DOHH2 (cell line): ENCODE measurements around the gene GRIK2.

ENCODE experiments used
- H3F3A ChIP-seq: fragments of 200-600 bp; sonication (generic), shearing (Covaris generic); 2 replicates; pipeline ENCODE4 v1.6.0; 2016; ENCODE audit warnings: antibody characterized with exemption, mild to moderate bottlenecking; ENCODE audit not compliant: control insufficient read depth, insufficient read depth
- H3K27ac ChIP-seq: fragments of 200-600 bp; sonication (generic); 2 replicates; pipeline ENCODE4 v1.5.1; 2014; ENCODE audit warnings: low read depth, mild to moderate bottlenecking, low read length, moderate library complexity
- H3K27me3 ChIP-seq: fragments of 200-600 bp; sonication (generic); 2 replicates; pipeline ENCODE4 v1.6.1; 2014; ENCODE audit warnings: mild to moderate bottlenecking, low read length, mixed read lengths; ENCODE audit not compliant: control insufficient read depth
- H3K36me3 ChIP-seq: fragments of 200-600 bp; sonication (generic); 2 replicates; pipeline ENCODE4 v1.6.1; 2014; ENCODE audit warnings: mild to moderate bottlenecking, low read length, moderate library complexity, mixed read lengths; ENCODE audit not compliant: control insufficient read depth
- H3K4me1 ChIP-seq: fragments of 200-600 bp; sonication (generic); 2 replicates; pipeline ENCODE4 v1.6.1; 2014; ENCODE audit warnings: mild to moderate bottlenecking, low read length, mixed read lengths; ENCODE audit not compliant: control insufficient read depth
- H3K4me2 ChIP-seq: fragments of 200-600 bp; sonication (generic); 2 replicates; pipeline ENCODE4 v1.6.0; 2014; ENCODE audit warnings: mild to moderate bottlenecking, low read length, moderate library complexity
- H3K4me3 ChIP-seq: fragments of 200-600 bp; sonication (generic); 2 replicates; pipeline ENCODE4 v1.5.1; 2014; ENCODE audit warnings: mild to moderate bottlenecking, low read length, mixed read lengths
- H3K79me2 ChIP-seq: fragments of 200-600 bp; sonication (generic); 2 replicates; pipeline ENCODE4 v1.6.1; 2014; ENCODE audit warnings: mild to moderate bottlenecking, low read length, mixed read lengths; ENCODE audit not compliant: control insufficient read depth
- H3K9me2 ChIP-seq: fragments of 200-600 bp; sonication (generic); replicated peaks from 2 replicates; pipeline ENCODE4 v1.6.1; 2014; ENCODE audit warnings: mild to moderate bottlenecking, low read length, mixed read lengths; ENCODE audit not compliant: control insufficient read depth
- H3K9me3 ChIP-seq: fragments of 200-600 bp; sonication (generic); 2 replicates; pipeline ENCODE4 v1.6.1; 2014; ENCODE audit warnings: antibody characterized with exemption, low read length, mixed read lengths; ENCODE audit not compliant: control insufficient read depth, insufficient read depth
- H4K20me1 ChIP-seq: fragments of 200-600 bp; sonication (generic); 2 replicates; pipeline ENCODE4 v1.6.0; 2014; ENCODE audit warnings: low read depth, mild to moderate bottlenecking, antibody characterized with exemption, low read length, moderate library complexity; ENCODE audit not compliant: control insufficient read depth, insufficient read depth
- EZH2phosphoT487 ChIP-seq: fragments of 200-600 bp; sonication (generic); IDR thresholded peaks from 2 replicates; pipeline ENCODE4 v1.6.1; 2017; ENCODE audit warnings: borderline replicate concordance, mild to moderate bottlenecking, antibody characterized with exemption, low read length, moderate library complexity, mixed read lengths
- TF ChIP-seq, protein P1 (sequence below): fragments of 200-600 bp; sonication (generic); IDR thresholded peaks from one replicate; pipeline ENCODE4 v1.5.1; 2014; ENCODE audit warnings: antibody characterized with exemption, mild to moderate bottlenecking, low read depth, low read length; ENCODE audit not compliant: poor library complexity, severe bottlenecking

Gene GRIK2

DNA sequence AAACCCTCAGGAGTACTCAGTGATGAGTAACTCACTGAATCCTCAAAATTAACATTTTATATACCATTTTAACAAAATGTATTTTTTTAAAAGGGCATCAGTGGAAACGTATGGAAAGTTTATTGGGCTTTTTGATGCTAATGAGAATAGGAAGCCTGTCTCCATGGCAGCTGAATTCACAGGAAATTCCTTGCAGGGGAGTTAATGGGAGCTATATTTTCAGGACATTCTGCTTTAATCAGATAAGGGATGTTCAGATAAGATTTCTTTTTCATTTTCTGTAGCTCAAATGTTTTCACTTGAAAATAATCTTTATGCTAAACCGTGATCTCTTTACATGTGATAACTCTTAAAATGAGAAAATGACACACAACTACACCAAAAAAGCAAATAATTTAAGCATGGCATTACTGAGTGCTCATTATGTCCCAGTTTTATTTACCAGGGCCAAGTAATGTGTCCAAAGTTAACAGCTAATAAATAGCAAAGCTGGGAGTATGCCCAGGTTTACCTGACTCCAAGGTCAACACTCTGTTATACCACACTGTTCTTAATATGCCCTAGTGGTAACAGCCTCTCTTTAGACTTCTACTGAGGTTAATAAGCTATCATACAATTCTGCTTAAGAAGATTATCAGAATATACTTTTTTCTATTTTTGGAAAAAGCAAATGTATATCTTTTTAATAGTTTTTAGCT, 348.1 kb downstream of the GRIK2 start:
- Histone ChIP-seq H3K4me2 (no peak overlapping the region), H4K20me1 (no peaks in the 10 kb centered on the region), H3K79me2 (no peaks in the 10 kb centered on the region), H3K4me1 (no peaks in the 10 kb centered on the region), H3K9me3 (no peaks in the 10 kb centered on the region), H3K9me2 (no peaks in the 10 kb centered on the region), H3K4me3 (no peak overlapping the region), H3K36me3 (no peaks in the 10 kb centered on the region), H3K27me3 (no peaks in the 10 kb centered on the region), H3F3A (no peaks in the 10 kb centered on the region), H3K27ac (no peak overlapping the region)
- TF ChIP-seq EZH2phosphoT487, result no peak
- TF ChIP-seq, protein P1, sequence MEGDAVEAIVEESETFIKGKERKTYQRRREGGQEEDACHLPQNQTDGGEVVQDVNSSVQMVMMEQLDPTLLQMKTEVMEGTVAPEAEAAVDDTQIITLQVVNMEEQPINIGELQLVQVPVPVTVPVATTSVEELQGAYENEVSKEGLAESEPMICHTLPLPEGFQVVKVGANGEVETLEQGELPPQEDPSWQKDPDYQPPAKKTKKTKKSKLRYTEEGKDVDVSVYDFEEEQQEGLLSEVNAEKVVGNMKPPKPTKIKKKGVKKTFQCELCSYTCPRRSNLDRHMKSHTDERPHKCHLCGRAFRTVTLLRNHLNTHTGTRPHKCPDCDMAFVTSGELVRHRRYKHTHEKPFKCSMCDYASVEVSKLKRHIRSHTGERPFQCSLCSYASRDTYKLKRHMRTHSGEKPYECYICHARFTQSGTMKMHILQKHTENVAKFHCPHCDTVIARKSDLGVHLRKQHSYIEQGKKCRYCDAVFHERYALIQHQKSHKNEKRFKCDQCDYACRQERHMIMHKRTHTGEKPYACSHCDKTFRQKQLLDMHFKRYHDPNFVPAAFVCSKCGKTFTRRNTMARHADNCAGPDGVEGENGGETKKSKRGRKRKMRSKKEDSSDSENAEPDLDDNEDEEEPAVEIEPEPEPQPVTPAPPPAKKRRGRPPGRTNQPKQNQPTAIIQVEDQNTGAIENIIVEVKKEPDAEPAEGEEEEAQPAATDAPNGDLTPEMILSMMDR, result no peak

DNA sequence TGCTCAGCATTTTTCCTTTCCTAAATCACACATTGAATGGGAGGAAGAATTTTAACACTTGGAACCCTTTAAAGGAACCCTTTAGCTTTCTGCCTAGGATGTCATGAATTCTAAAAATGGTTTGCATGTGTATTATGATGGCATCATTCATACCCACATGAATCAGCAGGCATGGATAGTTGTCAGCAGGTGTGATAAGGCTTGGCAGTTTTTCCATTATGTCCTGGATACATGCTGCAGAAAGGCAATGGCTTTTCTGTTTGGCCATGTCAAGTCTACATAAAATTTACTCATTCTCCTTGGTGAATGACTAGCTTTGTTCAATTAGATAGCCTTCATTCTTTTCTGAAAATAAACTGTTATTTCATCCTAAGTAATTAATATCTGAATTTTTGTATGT, 353.7 kb downstream of the GRIK2 start:
- no peaks in the 10 kb centered on the region for H3K9me3 ChIP-seq
- no peaks in the 10 kb centered on the region for H3K36me3 ChIP-seq
- no peaks in the 10 kb centered on the region for H3F3A ChIP-seq
- no peaks in the 10 kb centered on the region for H3K9me2 ChIP-seq
- no peaks in the 10 kb centered on the region for H3K27me3 ChIP-seq
- H3K4me3 ChIP-seq, result no peak overlapping the region
- H3K4me1 ChIP-seq, result no peaks in the 10 kb centered on the region
- no peak for TF ChIP-seq EZH2phosphoT487
- TF ChIP-seq, protein P1, result no peak
- H4K20me1 ChIP-seq, result no peaks in the 10 kb centered on the region
- H3K79me2 ChIP-seq, result no peaks in the 10 kb centered on the region
- no peak overlapping the region for H3K4me2 ChIP-seq
- no peak overlapping the region for H3K27ac ChIP-seq

DNA sequence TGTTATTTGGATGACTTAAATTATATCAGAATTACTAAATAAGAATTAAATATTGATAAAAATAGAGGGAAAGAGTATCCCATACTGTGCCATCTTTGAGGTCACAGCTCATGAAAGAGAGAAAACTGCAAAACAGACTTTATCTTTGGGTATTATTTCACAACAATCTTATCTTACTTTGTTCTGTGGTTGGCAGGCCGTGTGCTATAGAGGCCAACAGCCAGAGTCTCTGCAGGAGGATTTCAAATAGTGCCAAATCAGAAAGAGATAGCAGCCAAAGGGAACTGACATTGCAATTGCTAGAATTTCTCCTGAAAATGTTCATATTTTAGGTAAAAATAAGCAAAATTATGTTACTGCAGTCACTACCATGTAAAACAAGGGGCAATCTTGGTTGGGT, 354.2 kb downstream of the GRIK2 start:
- Histone ChIP-seq H3K9me2 (no peaks in the 10 kb centered on the region), H3K27me3 (no peaks in the 10 kb centered on the region), H3F3A (no peaks in the 10 kb centered on the region)

More for the DNA sequence above, 354.2 kb downstream of the GRIK2 start:
- Histone ChIP-seq H3K4me1 (no peaks in the 10 kb centered on the region), H3K9me3 (no peaks in the 10 kb centered on the region), H3K4me2 (no peak overlapping the region), H3K27ac (no peak overlapping the region), H3K4me3 (no peak overlapping the region), H3K79me2 (no peaks in the 10 kb centered on the region), H4K20me1 (no peaks in the 10 kb centered on the region), H3K36me3 (no peaks in the 10 kb centered on the region)
- TF ChIP-seq, protein P1, result no peak
- no peak for TF ChIP-seq EZH2phosphoT487
